ENCODE data around the gene ARHGEF40. TPM values are rescaled to one million over a fixed set of nuclear protein-coding genes. Genes with fewer than 3 reads are reported as not detected.
A peak's percentile ranks its signal among the peaks of the same experiment; 100 is the strongest.

Gene ARHGEF40
- total and polyA plus RNA-seq, 4 experiments from 2014 or later: 0.42 to 0.66 (median 0.51) TPM

GRCh38 chr14:21033133-21033698, 36.9 kb upstream of the ARHGEF40 start:
- Mint-ChIP-seq H3K4me1 (no peaks in the 10 kb centered on the region), H3K4me3 (no peak overlapping the region), H3K27ac (peak overlapping the region in 1 of 7 donors; percentile 74), H3K36me3 (no peaks in the 10 kb centered on the region), H3K27me3 (peaks cover 1 to 3% of the 10 kb centered on the region in 2 donors), H3K9me3 (peaks cover 0 to 2% (median 0%) of the 10 kb centered on the region in 8 donors)
- no peak overlapping the region for H3K4me3 ChIP-seq (ENCODE audit: low read length in 2 of 2)
- H3K4me1 ChIP-seq (ENCODE audit: insufficient read depth, low read length): no peaks in the 10 kb centered on the region
- ChIA-PET POLR2A (ENCODE audit: partially characterized antibody) (no interaction called here), CTCF (ENCODE audit: partially characterized antibody) (interaction anchor here (1.3 to 10.7 kb wide), 6 partner anchors 10 to 71 kb away, joined by 3 to 138 read pairs (median 8); no protein-coding TSS in a partner anchor)
- no peak for DNase-seq
- no peaks in the 10 kb centered on the region for H3K9me3 ChIP-seq (ENCODE audit: control insufficient read depth in 1 of 2, low read length in 2 of 2)
- no peaks in the 10 kb centered on the region for H3K27me3 ChIP-seq (ENCODE audit: insufficient read depth, low read length)
- no peak overlapping the region for H3K27ac ChIP-seq (ENCODE audit: low read depth, low read length)
- intact Hi-C loops (cut with micrococcal nuclease): no loop called here
- H3K36me3 ChIP-seq (ENCODE audit: insufficient read depth, low read length): no peaks in the 10 kb centered on the region

GRCh38 chr14:21034707-21035106, 35.4 kb upstream of the ARHGEF40 start, which contains the start of gene RNASE13:
Gene RNASE13 (minus strand): TSS chr14:21034807. CDS start chr14:21034288, 519 bp downstream.
- Histone ChIP-seq H3K9me3 (ENCODE audit: control insufficient read depth in 1 of 2, low read length in 2 of 2) (no peaks in the 10 kb centered on the region), H3K4me1 (ENCODE audit: insufficient read depth, low read length) (no peaks in the 10 kb centered on the region), H3K4me3 (ENCODE audit: low read length in 2 of 2) (no peak within 1 kb of the TSS), H3K36me3 (ENCODE audit: insufficient read depth, low read length) (no peaks in the 10 kb centered on the region), H3K27me3 (ENCODE audit: insufficient read depth, low read length) (no peaks in the 10 kb centered on the region), H3K27ac (ENCODE audit: low read depth, low read length) (no peak within 1 kb of the TSS)
- Mint-ChIP-seq H3K9me3 (peaks cover 0 to 2% (median 0%) of the 10 kb centered on the region in 8 donors), H3K27ac (no peak within 1 kb of the TSS), H3K4me3 (no peak within 1 kb of the TSS), H3K4me1 (no peaks in the 10 kb centered on the region), H3K36me3 (no peaks in the 10 kb centered on the region), H3K27me3 (peaks cover 1 to 3% of the 10 kb centered on the region in 2 donors)
- intact Hi-C loops (cut with micrococcal nuclease): no loop called here
- ChIA-PET CTCF (ENCODE audit: partially characterized antibody) (interaction anchor here (1.0 to 10.7 kb wide), 6 partner anchors 9 to 70 kb away, joined by 3 to 138 read pairs (median 6); no protein-coding TSS in a partner anchor), POLR2A (ENCODE audit: partially characterized antibody) (no interaction called here)
- DNase-seq: no peak

- POLR2A ChIA-PET (ENCODE audit: partially characterized antibody): interaction anchor here (1.4 kb wide), 1 partner anchor 14 kb away, joined by 3 read pairs; no protein-coding TSS in a partner anchor
- Histone ChIP-seq H3K27me3 (ENCODE audit: insufficient read depth, low read length) (no peaks in the 10 kb centered on the region), H3K36me3 (ENCODE audit: insufficient read depth, low read length) (no peaks in the 10 kb centered on the region), H3K4me3 (ENCODE audit: low read length in 2 of 2) (no peak overlapping the region), H3K27ac (ENCODE audit: low read depth, low read length) (no peak overlapping the region), H3K4me1 (ENCODE audit: insufficient read depth, low read length) (no peaks in the 10 kb centered on the region), H3K9me3 (ENCODE audit: control insufficient read depth in 1 of 2, low read length in 2 of 2) (no peaks in the 10 kb centered on the region)
- H3K4me3 Mint-ChIP-seq: no peak overlapping the region
- no peaks in the 10 kb centered on the region for H3K36me3 Mint-ChIP-seq
- H3K4me1 Mint-ChIP-seq: peaks cover 0 to 6% (median 0%) of the 10 kb centered on the region in 4 donors
- intact Hi-C loops (cut with micrococcal nuclease): no loop called here
- H3K27ac Mint-ChIP-seq: no peak overlapping the region
- peaks cover 0 to 2% (median 0%) of the 10 kb centered on the region in 8 donors for H3K9me3 Mint-ChIP-seq
- CTCF ChIA-PET (ENCODE audit: partially characterized antibody): interaction anchor here (0.9 to 10.7 kb wide), 4 partner anchors 11 to 56 kb away, joined by 3 to 138 read pairs (median 6); no protein-coding TSS in a partner anchor
- DNase-seq: no peak
- H3K27me3 Mint-ChIP-seq: peaks cover 0 to 3% of the 10 kb centered on the region in 2 donors
Observed at GRCh38 chr14:21036751-21037150, 33.4 kb upstream of the ARHGEF40 start.

GRCh38 chr14:21037156-21037555, 32.9 kb upstream of the ARHGEF40 start:
- Histone ChIP-seq H3K4me3 (ENCODE audit: low read length in 2 of 2) (no peak overlapping the region), H3K27me3 (ENCODE audit: insufficient read depth, low read length) (no peaks in the 10 kb centered on the region), H3K36me3 (ENCODE audit: insufficient read depth, low read length) (no peaks in the 10 kb centered on the region), H3K9me3 (ENCODE audit: control insufficient read depth in 1 of 2, low read length in 2 of 2) (no peaks in the 10 kb centered on the region), H3K4me1 (ENCODE audit: insufficient read depth, low read length) (no peaks in the 10 kb centered on the region), H3K27ac (ENCODE audit: low read depth, low read length) (no peak overlapping the region)
- Mint-ChIP-seq H3K36me3 (no peaks in the 10 kb centered on the region), H3K4me3 (no peak overlapping the region), H3K9me3 (peaks cover 0 to 2% (median 0%) of the 10 kb centered on the region in 8 donors), H3K4me1 (peaks cover 0 to 10% (median 0%) of the 10 kb centered on the region in 4 donors), H3K27me3 (peaks cover 0 to 3% of the 10 kb centered on the region in 2 donors), H3K27ac (no peak overlapping the region)
- CTCF ChIA-PET (ENCODE audit: partially characterized antibody): interaction anchor here (0.5 to 10.7 kb wide), 2 partner anchors 22 to 62 kb away, joined by 3 to 138 read pairs; no protein-coding TSS in a partner anchor
- DNase-seq: no peak
- POLR2A ChIA-PET (ENCODE audit: partially characterized antibody): no interaction called here
- intact Hi-C loops (cut with micrococcal nuclease): no loop called here

- Histone ChIP-seq H3K9me3 (ENCODE audit: control insufficient read depth in 1 of 2, low read length in 2 of 2) (no peaks in the 10 kb centered on the region), H3K4me3 (ENCODE audit: low read length in 2 of 2) (no peak overlapping the region), H3K4me1 (ENCODE audit: insufficient read depth, low read length) (peaks cover 5% of the 10 kb centered on the region), H3K36me3 (ENCODE audit: insufficient read depth, low read length) (no peaks in the 10 kb centered on the region), H3K27ac (ENCODE audit: low read depth, low read length) (no peak overlapping the region), H3K27me3 (ENCODE audit: insufficient read depth, low read length) (no peaks in the 10 kb centered on the region)
- intact Hi-C loops (cut with micrococcal nuclease): no loop called here
- DNase-seq: no peak
- Mint-ChIP-seq H3K9me3 (no peaks in the 10 kb centered on the region), H3K36me3 (no peaks in the 10 kb centered on the region), H3K27ac (no peak overlapping the region), H3K27me3 (no peaks in the 10 kb centered on the region), H3K4me1 (peaks cover 2 to 25% (median 6%) of the 10 kb centered on the region in 4 donors), H3K4me3 (no peak overlapping the region)
- ChIA-PET CTCF (ENCODE audit: partially characterized antibody) (interaction anchor here (2.5 to 6.9 kb wide), 2 partner anchors 24 to 53 kb away, joined by 16 to 349 read pairs; no protein-coding TSS in a partner anchor), POLR2A (ENCODE audit: partially characterized antibody) (interaction anchor here (3.0 kb wide), 1 partner anchor 23 kb away, joined by 19 read pairs; no protein-coding TSS in a partner anchor)
Observed at GRCh38 chr14:21038441-21039422, 31.4 kb upstream of the ARHGEF40 start.

- peak in 4 of 5 donors; percentile 40 to 51 (median 44) for DNase-seq
- Histone ChIP-seq H3K27me3 (ENCODE audit: insufficient read depth, low read length) (no peaks in the 10 kb centered on the region), H3K27ac (ENCODE audit: low read depth, low read length) (no peak overlapping the region), H3K36me3 (ENCODE audit: insufficient read depth, low read length) (no peaks in the 10 kb centered on the region), H3K4me3 (ENCODE audit: low read length in 2 of 2) (no peak overlapping the region), H3K4me1 (ENCODE audit: insufficient read depth, low read length) (peaks cover 16% of the 10 kb centered on the region), H3K9me3 (ENCODE audit: control insufficient read depth in 1 of 2, low read length in 2 of 2) (no peaks in the 10 kb centered on the region)
- Mint-ChIP-seq H3K27me3 (no peaks in the 10 kb centered on the region), H3K36me3 (no peaks in the 10 kb centered on the region), H3K4me3 (no peak overlapping the region), H3K27ac (peak overlapping the region in 2 of 7 donors; percentile 13 to 39), H3K9me3 (no peaks in the 10 kb centered on the region), H3K4me1 (peaks cover 9 to 35% (median 15%) of the 10 kb centered on the region in 4 donors)
- POLR2A ChIA-PET (ENCODE audit: partially characterized antibody): interaction anchor here (3.0 kb wide), 1 partner anchor 24 kb away, joined by 19 read pairs; no protein-coding TSS in a partner anchor
- intact Hi-C loops (cut with micrococcal nuclease): loop anchor here (1.0 kb wide), 1 partner anchor 25 kb away; no protein-coding TSS in a partner anchor
- CTCF ChIA-PET (ENCODE audit: partially characterized antibody): interaction anchor here (1.2 to 6.9 kb wide), 8 partner anchors 8 to 67 kb away, joined by 3 to 349 read pairs (median 4); no protein-coding TSS in a partner anchor
Observed at GRCh38 chr14:21039585-21040369, 30.3 kb upstream of the ARHGEF40 start.

All from CD4-positive, alpha-beta memory T cell (primary cell).